Osteocyte (in vitro differentiated cells): ENCODE measurements around the gene MRTFA. TPM values are rescaled to one million over a fixed set of nuclear protein-coding genes. Genes with fewer than 3 reads are reported as not detected.

Experiments used
- DNase-seq: peaks from one replicate; pipeline ENCODE4 v3.0.0; 2021; ENCODE audit warnings: mixed read lengths; ENCODE audit not compliant: unreplicated experiment; ENCODE audit errors: extremely low spot score
- H3K27ac Mint-ChIP-seq: one replicate; pipeline ENCODE4 v1.8.0; 2021; ENCODE audit warnings: mild to moderate bottlenecking, mixed read lengths; ENCODE audit not compliant: unreplicated experiment
- H3K27me3 Mint-ChIP-seq: one replicate; pipeline ENCODE4 v1.8.0; 2021; ENCODE audit warnings: mixed read lengths; ENCODE audit not compliant: unreplicated experiment
- H3K36me3 Mint-ChIP-seq: one replicate; pipeline ENCODE4 v1.8.0; 2021; ENCODE audit warnings: mixed read lengths; ENCODE audit not compliant: unreplicated experiment
- H3K4me1 Mint-ChIP-seq: one replicate; pipeline ENCODE4 v1.8.0; 2021; ENCODE audit warnings: mixed read lengths; ENCODE audit not compliant: unreplicated experiment
- H3K4me3 Mint-ChIP-seq: one replicate; pipeline ENCODE4 v1.8.0; 2021; ENCODE audit warnings: mild to moderate bottlenecking, moderate library complexity, mixed read lengths; ENCODE audit not compliant: unreplicated experiment
- H3K9me3 Mint-ChIP-seq: one replicate; pipeline ENCODE4 v1.8.0; 2021; ENCODE audit warnings: mixed read lengths; ENCODE audit not compliant: unreplicated experiment
- CTCF ChIP-seq: fragments of 200-600 bp; sonication (generic); IDR thresholded peaks from 2 replicates; pipeline ENCODE4 v1.5.0; 2021; ENCODE audit warnings: antibody characterized with exemption, mild to moderate bottlenecking, moderate library complexity
- total RNA-seq: library from RNA; stranded (reverse); gene quantifications from 2 replicates; pipeline ENCODE4 v1.2.1, GENCODE V29; 2021

MRTFA gene
- total RNA-seq, 1 donor from 2014 or later = 59.0 TPM

DNA sequence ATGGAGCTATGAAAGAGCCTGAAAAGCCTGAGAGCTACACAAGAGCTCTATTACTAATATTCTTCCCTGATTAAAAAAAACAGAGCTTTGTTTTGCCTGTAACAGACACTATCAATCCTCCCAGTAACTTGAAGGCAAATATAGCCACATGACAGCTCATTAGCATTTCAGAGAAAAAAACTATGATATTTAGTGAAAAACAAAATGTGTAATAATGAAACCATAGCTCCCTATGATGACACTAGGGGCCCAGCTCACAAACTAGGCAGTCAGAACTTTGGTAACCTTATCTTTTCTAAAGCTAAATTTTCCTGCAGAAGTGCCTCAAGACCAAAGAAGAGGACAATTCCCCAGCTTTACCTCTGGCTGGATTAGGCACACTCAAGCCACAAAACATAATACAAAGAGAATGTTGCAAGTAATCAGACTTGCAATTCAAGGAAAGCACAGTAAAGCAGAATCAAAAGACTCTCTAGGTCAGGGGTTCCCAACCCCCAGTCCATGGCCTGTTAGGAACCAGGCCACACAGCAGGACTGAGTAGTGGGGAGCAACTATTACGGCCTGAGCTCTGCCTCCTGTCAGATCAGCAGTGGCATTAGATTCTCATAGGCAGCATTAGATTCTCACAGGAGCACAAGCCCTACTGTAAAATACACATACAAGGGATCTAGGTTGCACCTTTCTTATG is 53.3 kb downstream of the MRTFA start:
- DNase-seq = no peak
- no peak overlapping the region for H3K27ac Mint-ChIP-seq

GRCh38 chr22:40582063-40582462 is 54.5 kb downstream of the MRTFA start:
- peaks cover 39% of the 10 kb centered on the region for H3K4me1 Mint-ChIP-seq
- no peak for TF ChIP-seq CTCF
- no peak overlapping the region for H3K4me3 Mint-ChIP-seq
- DNase-seq = no peak
- H3K27ac Mint-ChIP-seq = peak overlapping the region; percentile 4
- H3K36me3 Mint-ChIP-seq = peaks cover 11% of the 10 kb centered on the region
- no peaks in the 10 kb centered on the region for H3K27me3 Mint-ChIP-seq
- H3K9me3 Mint-ChIP-seq = no peaks in the 10 kb centered on the region

More for the DNA sequence above, 53.3 kb downstream of the MRTFA start:
- Mint-ChIP-seq H3K36me3 (peaks cover 11% of the 10 kb centered on the region), H3K27me3 (no peaks in the 10 kb centered on the region), H3K4me3 (no peak overlapping the region), H3K9me3 (no peaks in the 10 kb centered on the region), H3K4me1 (peaks cover 45% of the 10 kb centered on the region)
- TF ChIP-seq CTCF = no peak

GRCh38 chr22:40580631-40581030 is 55.9 kb downstream of the MRTFA start:
- no peaks in the 10 kb centered on the region for H3K27me3 Mint-ChIP-seq
- peaks cover 9% of the 10 kb centered on the region for H3K36me3 Mint-ChIP-seq
- TF ChIP-seq CTCF = no peak
- no peak overlapping the region for H3K4me3 Mint-ChIP-seq
- peaks cover 24% of the 10 kb centered on the region for H3K4me1 Mint-ChIP-seq
- no peak for DNase-seq
- no peak overlapping the region for H3K27ac Mint-ChIP-seq
- no peaks in the 10 kb centered on the region for H3K9me3 Mint-ChIP-seq

- peaks cover 11% of the 10 kb centered on the region for H3K4me1 Mint-ChIP-seq
- no peak for DNase-seq
- no peak for TF ChIP-seq CTCF
- no peak overlapping the region for H3K4me3 Mint-ChIP-seq
- no peak overlapping the region for H3K27ac Mint-ChIP-seq
- H3K36me3 Mint-ChIP-seq = peaks cover 5% of the 10 kb centered on the region
- H3K27me3 Mint-ChIP-seq = no peaks in the 10 kb centered on the region
- no peaks in the 10 kb centered on the region for H3K9me3 Mint-ChIP-seq
Measured at GRCh38 chr22:40578171-40578570, 58.3 kb downstream of the MRTFA start.

GRCh38 chr22:40572976-40573375 is 63.5 kb downstream of the MRTFA start:
- H3K4me3 Mint-ChIP-seq = no peak overlapping the region
- peaks cover 13% of the 10 kb centered on the region for H3K4me1 Mint-ChIP-seq
- H3K27ac Mint-ChIP-seq = peak overlapping the region; percentile 56
- H3K27me3 Mint-ChIP-seq = no peaks in the 10 kb centered on the region
- H3K9me3 Mint-ChIP-seq = no peaks in the 10 kb centered on the region
- TF ChIP-seq CTCF = no peak
- no peak for DNase-seq
- peaks cover 21% of the 10 kb centered on the region for H3K36me3 Mint-ChIP-seq
